H1 (cell line): ENCODE results near the gene RSPO1. TPM values are rescaled to one million over a fixed set of nuclear protein-coding genes. Genes with fewer than 3 reads are reported as not detected.

Source experiments
- CTCF ChIA-PET: fragments of 300-600 bp; sonication (Branson Sonifier 250); formaldehyde crosslinking; loops from one replicate; lab custom pipeline; 2021; ENCODE audit not compliant: partially characterized antibody; lab: Charles Lee
- POLR2A ChIA-PET: fragments of 300-600 bp; sonication (Branson Sonifier 250); formaldehyde crosslinking; loops from one replicate; lab custom pipeline; 2021; ENCODE audit warnings: inconsistent platforms; ENCODE audit not compliant: partially characterized antibody; lab: Charles Lee
- DNase-seq, 2 experiments: peaks; one replicate each; pipeline versions ENCODE4 v3.0.0 to v3.0.0-alpha.2; 2010 to 2022; ENCODE audit warnings: low spot score in 2 of 2, low read depth in 1 of 2, mixed read lengths in 1 of 2
- FAIRE-seq: peaks from 2 replicates; lab custom pipeline; 2011; peaks lifted over from hg19 to GRCh38; lab: Jason Lieb, UNC
- H2AFZ ChIP-seq: 2 replicates; pipeline ENCODE4 v1.8.1; 2012; ENCODE audit warnings: low read length, inconsistent platforms
- H2AK5ac ChIP-seq: 2 replicates; pipeline ENCODE4 v1.6.1; 2013; ENCODE audit warnings: low read depth, low read length
- H2BK120ac ChIP-seq: replicated peaks from 2 replicates; pipeline ENCODE3; 2013; ENCODE audit warnings: low read depth, low read length, inconsistent platforms
- H2BK12ac ChIP-seq: 2 replicates; pipeline ENCODE4 v1.6.1; 2013; ENCODE audit warnings: low read depth, low read length
- H2BK15ac ChIP-seq: 2 replicates; pipeline ENCODE4 v1.6.1; 2013; ENCODE audit warnings: low read length
- H2BK20ac ChIP-seq: 2 replicates; pipeline ENCODE4 v1.6.1; 2013; ENCODE audit warnings: low read length
- H2BK5ac ChIP-seq: 2 replicates; pipeline ENCODE4 v1.6.1; 2013; ENCODE audit warnings: low read depth, low read length
- H3K14ac ChIP-seq: 2 replicates; pipeline ENCODE4 v1.6.1; 2013; ENCODE audit warnings: inconsistent platforms; ENCODE audit not compliant: insufficient read length
- H3K18ac ChIP-seq: 2 replicates; pipeline ENCODE4 v1.6.1; 2013; ENCODE audit warnings: low read length; ENCODE audit errors: extremely low read depth
- H3K23ac ChIP-seq: 2 replicates; pipeline ENCODE4 v1.6.1; 2013; ENCODE audit warnings: inconsistent platforms; ENCODE audit not compliant: insufficient read length
- H3K23me2 ChIP-seq: 2 replicates; pipeline ENCODE4 v1.6.1; 2013; ENCODE audit warnings: low read depth, low read length
- H3K27ac ChIP-seq: 2 replicates; pipeline ENCODE4 v1.6.1; 2011; ENCODE audit warnings: low read depth, low read length, inconsistent platforms
- H3K27me3 ChIP-seq, 4 experiments: replicated peaks in 1 of 4; 1 replicate in 1 of 4; 2 replicates in 3 of 4; pipeline versions ENCODE4 v1.6.1 to v1.8.1; 2011 to 2013; ENCODE audit warnings: low read length in 3 of 4, mild to moderate bottlenecking in 3 of 4, inconsistent platforms in 2 of 4, mixed read lengths in 2 of 4, moderate library complexity in 1 of 4; ENCODE audit not compliant: control insufficient read depth in 3 of 4, insufficient read depth in 3 of 4; ENCODE audit errors: extremely low read depth in 1 of 4
- H3K36me3 ChIP-seq, 4 experiments: 2 replicates each; pipeline versions ENCODE4 v1.6.1 to v1.8.1; 2011 to 2013; ENCODE audit warnings: mild to moderate bottlenecking in 4 of 4, low read length in 3 of 4, moderate library complexity in 2 of 4, control low read depth in 1 of 4, inconsistent platforms in 1 of 4; ENCODE audit not compliant: insufficient read depth in 4 of 4, control insufficient read depth in 2 of 4
- H3K4ac ChIP-seq: replicated peaks from 2 replicates; pipeline ENCODE3; 2013; ENCODE audit warnings: low read length, low read depth, mixed read lengths, inconsistent platforms; ENCODE audit not compliant: insufficient read length
- H3K4me1 ChIP-seq, 4 experiments: replicated peaks in 1 of 4; 1 replicate in 1 of 4; 2 replicates in 3 of 4; pipeline versions ENCODE4 v1.6.1 to v1.8.1; 2011 to 2013; ENCODE audit warnings: low read length in 3 of 4, inconsistent platforms in 2 of 4, mixed read lengths in 1 of 4; ENCODE audit not compliant: insufficient read depth in 4 of 4, control insufficient read depth in 3 of 4
- H3K4me2 ChIP-seq, 2 experiments: 2 replicates each; pipeline versions ENCODE4 v1.6.1 to v1.8.1; 2011 to 2013; ENCODE audit warnings: low read depth in 2 of 2, low read length in 2 of 2, control low read depth in 1 of 2, inconsistent platforms in 1 of 2, mild to moderate bottlenecking in 1 of 2; ENCODE audit not compliant: insufficient read depth in 1 of 2
- H3K4me3 ChIP-seq, 4 experiments: fragments of 200-600, 300-600 bp in 1 of 4; sonication (generic), shearing (Covaris generic), sonication (Bioruptor Twin) in 1 of 4; 2 replicates each; pipeline versions ENCODE4 v1.5.1 to v1.8.1; 2011 to 2016; ENCODE audit warnings: low read length in 4 of 4, low read depth in 3 of 4, control low read depth in 2 of 4, inconsistent platforms in 2 of 4, mild to moderate bottlenecking in 2 of 4, mixed read lengths in 1 of 4, moderate library complexity in 1 of 4; ENCODE audit not compliant: insufficient read depth in 2 of 4; ENCODE audit errors: extremely low read depth in 1 of 4
- H3K56ac ChIP-seq: replicated peaks from 2 replicates; pipeline ENCODE3; 2013; ENCODE audit warnings: low read depth, mild to moderate bottlenecking, mixed read lengths, low read length, inconsistent platforms; ENCODE audit not compliant: insufficient read length
- H3K79me1 ChIP-seq: 2 replicates; pipeline ENCODE4 v1.6.1; 2013; ENCODE audit warnings: low read depth, low read length, control low read depth
- H3K79me2 ChIP-seq, 2 experiments: 2 replicates each; pipeline versions ENCODE4 v1.6.1 to v1.8.1; 2012 to 2013; ENCODE audit warnings: low read length in 2 of 2, mild to moderate bottlenecking in 2 of 2, inconsistent platforms in 1 of 2; ENCODE audit not compliant: insufficient read depth in 2 of 2, control insufficient read depth in 1 of 2
- H3K9ac ChIP-seq, 4 experiments: replicated peaks in 1 of 4; 1 replicate in 1 of 4; 2 replicates in 3 of 4; pipeline versions ENCODE4 v1.6.1 to v1.8.1; 2011 to 2013; ENCODE audit warnings: low read depth in 3 of 4, low read length in 3 of 4, control low read depth in 2 of 4, mild to moderate bottlenecking in 2 of 4, moderate library complexity in 2 of 4, inconsistent platforms in 1 of 4; ENCODE audit errors: extremely low read depth in 1 of 4
- H3K9me3 ChIP-seq, 2 experiments: 2 replicates each; pipeline versions ENCODE4 v1.6.1 to v1.8.1; 2012 to 2013; ENCODE audit warnings: mild to moderate bottlenecking in 2 of 2, moderate library complexity in 2 of 2, control low read depth in 1 of 2, inconsistent platforms in 1 of 2, low read depth in 1 of 2, low read length in 1 of 2, mixed read lengths in 1 of 2; ENCODE audit not compliant: insufficient read depth in 2 of 2
- H4K20me1 ChIP-seq, 2 experiments: replicated peaks in 1 of 2; 2 replicates each; pipeline versions ENCODE3 to v1.8.1; 2011 to 2013; ENCODE audit warnings: inconsistent platforms in 2 of 2, low read length in 2 of 2, mild to moderate bottlenecking in 1 of 2; ENCODE audit not compliant: insufficient read depth in 2 of 2, control insufficient read depth in 1 of 2
- H4K5ac ChIP-seq: 2 replicates; pipeline ENCODE4 v1.6.1; 2013; ENCODE audit warnings: low read length, low read depth, mixed read lengths, inconsistent platforms; ENCODE audit not compliant: insufficient read length
- H4K8ac ChIP-seq: 2 replicates; pipeline ENCODE4 v1.8.0; 2013; ENCODE audit warnings: mild to moderate bottlenecking, moderate library complexity, low read length, inconsistent platforms; ENCODE audit not compliant: insufficient read depth; ENCODE audit errors: extremely low read depth
- H4K91ac ChIP-seq: replicated peaks from 2 replicates; pipeline ENCODE3; 2013; ENCODE audit warnings: low read length, mixed read lengths, inconsistent platforms; ENCODE audit not compliant: insufficient read length
- BACH1 ChIP-seq: IDR thresholded peaks from 2 replicates; pipeline ENCODE4 v1.6.1; 2012; ENCODE audit warnings: low read length, improper control_type of control experiment
- BRCA1 ChIP-seq: IDR thresholded peaks from 2 replicates; pipeline ENCODE4 v1.6.1; 2012; ENCODE audit warnings: low read depth, low read length, improper control_type of control experiment
- CBX8 ChIP-seq: fragments of 300-800, 300-1000 bp; sonication (generic); IDR thresholded peaks from 2 replicates; pipeline ENCODE4 v1.7.1; 2016; ENCODE audit warnings: low read depth, low read length, borderline replicate concordance
- PHF8 ChIP-seq: fragments of 200-600 bp; sonication (generic); conservative IDR thresholded peaks from 2 replicates; pipeline ENCODE4 v1.7.1; 2012; ENCODE audit warnings: low read depth, mild to moderate bottlenecking, inconsistent platforms, low read length, moderate library complexity
- POLR2AphosphoS5 ChIP-seq: IDR thresholded peaks from 2 replicates; pipeline ENCODE4 v1.6.1; 2011; ENCODE audit warnings: low read depth, low read length
- SIRT6 ChIP-seq: IDR thresholded peaks from one replicate; pipeline ENCODE4 v1.7.1; 2012; ENCODE audit warnings: low read length, inconsistent platforms
- SIX5 ChIP-seq: IDR thresholded peaks from 2 replicates; pipeline ENCODE4 v1.6.1; 2011; ENCODE audit warnings: mild to moderate bottlenecking, low read depth, low read length
- SP1 ChIP-seq: IDR thresholded peaks from 2 replicates; pipeline ENCODE4 v1.6.1; 2011; ENCODE audit warnings: low read depth, low read length
- TAF7 ChIP-seq: optimal IDR thresholded peaks from 2 replicates; pipeline ENCODE3; 2011; ENCODE audit warnings: low read depth, mild to moderate bottlenecking, inconsistent platforms, low read length, moderate library complexity, borderline replicate concordance
- TCF12 ChIP-seq: IDR thresholded peaks from 2 replicates; pipeline ENCODE4 v1.6.1; 2011; ENCODE audit warnings: low read depth, mild to moderate bottlenecking, low read length
- ZNF274 ChIP-seq: IDR thresholded peaks from 2 replicates; pipeline ENCODE4 v1.7.0; 2012; ENCODE audit warnings: low read length, borderline replicate concordance; ENCODE audit errors: extremely low read depth
- WGBS, 2 experiments: shearing (Covaris generic) in 1 of 2; methylation state at CpG; one replicate each; pipeline versions ENCODE4 v1.1.6 to v1.1.7; 2013 to 2015; ENCODE audit warnings: low lambda C conversion rate in 2 of 2, mixed read lengths in 2 of 2, inconsistent platforms in 1 of 2, low coverage in 1 of 2, missing lambda C conversion rate in 1 of 2; ENCODE audit not compliant: insufficient replicate concordance in 2 of 2, insufficient coverage in 1 of 2, insufficient read length in 1 of 2; ENCODE audit errors: extremely low coverage in 1 of 2, missing lambda C conversion rate in 1 of 2; 5-methylcytosine and 5-hydroxymethylcytosine counted together
- polyA plus RNA-seq, 7 experiments: library from polyadenylated mRNA; depleted of rRNA in 3 of 7; stranded (reverse) in 5 of 7; unstranded in 2 of 7; fragments of >200 nt in 5 of 7; fragments of 200-250 nt in 2 of 7; gene quantifications; 1 replicate in 5 of 7; 2 replicates in 1 of 7; 4 replicates in 1 of 7; pipeline versions ENCODE4 v1.2.1 to v1.2.3, GENCODE V29; 2011 to 2013; ENCODE audit warnings: missing spikeins in 2 of 7, mixed read lengths in 2 of 7
- total RNA-seq: library from RNA; stranded (reverse); fragmentation: NEBNext Ultra II Directional; extraction: Animal tissue kit (Norgen Biotek cat#: 25700); gene quantifications from 2 replicates; pipeline ENCODE4 v1.2.1, GENCODE V29; 2021
- TF ChIP-seq, protein P1 (sequence below): IDR thresholded peaks from 2 replicates; pipeline ENCODE4 v1.6.1; 2012; ENCODE audit warnings: inconsistent platforms

The RSPO1 gene
- total and polyA plus RNA-seq, 2 of the 8 experiments (the other 6 are each of a cell fraction or from before 2014, with no cell fraction given), result 0.39 TPM; not detected in 1

DNA sequence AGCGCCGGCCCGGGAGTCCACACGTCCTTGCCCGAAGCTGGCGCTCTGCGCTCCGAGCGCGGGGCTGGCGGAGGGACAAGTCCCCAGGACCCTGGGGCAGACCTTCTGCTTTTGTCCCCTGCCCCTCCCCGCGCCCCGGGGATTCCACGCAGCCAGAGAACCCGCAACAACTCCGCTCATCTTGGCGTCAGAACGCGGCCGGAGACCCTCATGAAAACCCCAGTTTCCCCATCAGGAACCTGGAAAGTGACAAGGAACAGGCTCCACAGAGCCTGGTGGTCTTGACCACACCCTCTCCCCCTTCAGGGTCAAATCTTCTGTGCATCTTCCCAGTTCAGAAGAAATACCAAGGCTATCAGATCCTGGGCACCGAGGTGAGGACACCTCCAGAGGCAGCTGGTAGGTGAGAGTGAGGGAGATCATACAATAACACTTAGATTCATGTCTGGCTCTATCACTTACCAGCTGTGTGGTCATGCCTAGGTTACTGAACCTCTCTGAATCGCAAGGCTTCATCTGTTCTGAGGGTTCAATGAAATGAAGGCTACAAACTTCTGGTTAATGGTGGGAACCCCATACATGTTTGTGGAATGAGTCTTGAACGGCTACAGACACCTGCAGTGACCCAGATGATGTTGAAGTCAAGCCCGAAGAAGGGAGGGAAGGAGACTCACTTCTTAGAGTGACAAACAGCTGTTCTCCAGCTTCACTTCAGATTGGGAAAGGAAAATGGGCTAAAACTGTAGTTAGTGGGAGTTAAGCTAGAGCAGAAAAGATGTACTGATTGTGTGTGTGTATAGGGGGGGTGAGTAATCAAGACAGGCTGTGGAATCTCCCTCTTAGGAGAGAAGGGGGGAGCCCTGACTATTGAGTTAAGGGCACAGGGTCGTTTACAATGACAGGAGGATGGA lies 555 bp upstream of the RSPO1 start:
- H3K4me2 ChIP-seq, result peak overlapping the region; percentile 69 to 71
- POLR2A ChIA-PET, result interaction anchor here (0.6 to 1.6 kb wide), 5 partner anchors 10 to 43 kb away, joined by 3 read pairs; no protein-coding TSS in a partner anchor
- TF ChIP-seq ZNF274 (no peak), SIX5 (no peak), SP1 (0 out of 2 replicates have a peak, but pooled peaks have one; percentile 60), BACH1 (no peak), TAF7 (no peak), POLR2AphosphoS5 (no peak), CBX8 (no peak), TCF12 (no peak), SIRT6 (no peak), PHF8 (no peak), BRCA1 (no peak)
- TF ChIP-seq, protein P1, sequence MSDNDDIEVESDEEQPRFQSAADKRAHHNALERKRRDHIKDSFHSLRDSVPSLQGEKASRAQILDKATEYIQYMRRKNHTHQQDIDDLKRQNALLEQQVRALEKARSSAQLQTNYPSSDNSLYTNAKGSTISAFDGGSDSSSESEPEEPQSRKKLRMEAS, result no peak

More for the DNA sequence above, 555 bp upstream of the RSPO1 start:
- peaks cover 62 to 97% (median 88%) of the 10 kb centered on the region in 4 experiments for H3K27me3 ChIP-seq
- no peak overlapping the region for H3K27ac ChIP-seq
- no peak overlapping the region for H2BK20ac ChIP-seq
- no peak overlapping the region for H2BK5ac ChIP-seq
- H4K20me1 ChIP-seq, result peaks cover 6 to 8% of the 10 kb centered on the region in 2 experiments
- H3K4me1 ChIP-seq, result peaks cover 0 to 15% (median 7%) of the 10 kb centered on the region in 4 experiments; a peak in 6 of 7 replicates
- H3K56ac ChIP-seq, result no peak overlapping the region
- FAIRE-seq (no peak), DNase-seq (no peak)
- no peaks in the 10 kb centered on the region for H3K79me2 ChIP-seq
- no peaks in the 10 kb centered on the region; a peak in 1 of 4 replicates for H3K9me3 ChIP-seq
- no peak overlapping the region for H2BK12ac ChIP-seq
- no peak overlapping the region for H4K91ac ChIP-seq
- H2AFZ ChIP-seq, result no peak overlapping the region
- no peak overlapping the region for H2BK15ac ChIP-seq
- H3K4ac ChIP-seq, result no peak overlapping the region
- H3K36me3 ChIP-seq, result no peaks in the 10 kb centered on the region
- H3K18ac ChIP-seq, result no peak overlapping the region
- no peaks in the 10 kb centered on the region for H3K79me1 ChIP-seq
- no peak overlapping the region for H3K14ac ChIP-seq
- H3K23me2 ChIP-seq, result peaks cover 3% of the 10 kb centered on the region; the same call in 1 of the 2 replicates
- CTCF ChIA-PET, result interaction anchor here (0.6 to 2.8 kb wide), 7 partner anchors 10 to 108 kb away, joined by 3 to 20 read pairs (median 3); no protein-coding TSS in a partner anchor
- H3K23ac ChIP-seq, result no peak overlapping the region
- H2AK5ac ChIP-seq, result no peak overlapping the region
- H4K5ac ChIP-seq, result no peak overlapping the region
- H3K9ac ChIP-seq, result no peak overlapping the region
- no peak overlapping the region for H4K8ac ChIP-seq
- peak overlapping the region in 3 of 4 experiments; percentile 32 to 56 (median 38); a peak in 5 of 8 replicates for H3K4me3 ChIP-seq
- no peak overlapping the region for H2BK120ac ChIP-seq
- 36% methylated on average over 9 of the region's 26 CpGs; no CpG with 5 or more reads in 1 of the 2 experiments for WGBS, 2 experiments
